HEK293 (cell line): Measurements from ENCODE around the gene BMPR2.

Experiments
- HOXC10 ChIP-seq: sonication (generic); formaldehyde crosslinking; IDR thresholded peaks from 2 replicates; pipeline ENCODE4 v1.8.1; 2023; ENCODE audit warnings: mild to moderate bottlenecking, missing genetic modification reagents
- KLF9 ChIP-seq: fragments of 450-650 bp; formaldehyde crosslinking; IDR thresholded peaks from 2 replicates; pipeline ENCODE4 v1.5.1; 2016; ENCODE audit warnings: missing biosample characterization, missing genetic modification characterization, low read depth
- RBAK ChIP-seq: fragments of 450-650 bp; formaldehyde crosslinking; IDR thresholded peaks from 2 replicates; pipeline ENCODE4 v1.5.1; 2016; ENCODE audit warnings: missing biosample characterization, missing genetic modification characterization
- TCF7L2 ChIP-seq: IDR thresholded peaks from 2 replicates; pipeline ENCODE4 v1.6.1; 2011; ENCODE audit warnings: low read depth, mild to moderate bottlenecking, inconsistent platforms, low read length, moderate library complexity, borderline replicate concordance
- ZBTB8A ChIP-seq: fragments of 450-650 bp; formaldehyde crosslinking; IDR thresholded peaks from 2 replicates; pipeline ENCODE4 v1.5.1; 2016; ENCODE audit warnings: missing biosample characterization, missing genetic modification characterization
- ZNF138 ChIP-seq: fragments of 450-650 bp; formaldehyde crosslinking; IDR thresholded peaks from 2 replicates; pipeline ENCODE4 v1.5.1; 2016; ENCODE audit warnings: missing biosample characterization, missing genetic modification characterization, borderline replicate concordance
- ZNF184 ChIP-seq: fragments of 450-650 bp; IDR thresholded peaks from 2 replicates; pipeline ENCODE4 v1.5.1; 2018; ENCODE audit warnings: missing biosample characterization, mild to moderate bottlenecking, missing genetic modification characterization
- ZNF274 ChIP-seq, 2 experiments: fragments of 200-500 bp in 1 of 2; fragments of 450-650 bp in 1 of 2; sonication (Bioruptor generic) in 1 of 2; formaldehyde crosslinking in 1 of 2; IDR thresholded peaks; 2 replicates each; pipeline versions ENCODE4 v1.5.1 to v1.6.1; 2014 to 2016; ENCODE audit warnings: borderline replicate concordance in 1 of 2, inconsistent platforms in 1 of 2, low read length in 1 of 2, missing biosample characterization in 1 of 2, missing genetic modification characterization in 1 of 2
- ZNF701 ChIP-seq: fragments of 450-650 bp; formaldehyde crosslinking; IDR thresholded peaks from 2 replicates; pipeline ENCODE4 v1.5.1; 2016; ENCODE audit warnings: missing biosample characterization, missing genetic modification characterization
- TF ChIP-seq, protein P1 (sequence below): fragments of 450-650 bp; formaldehyde crosslinking; IDR thresholded peaks from 2 replicates; pipeline ENCODE4 v1.5.0; 2017; ENCODE audit warnings: missing biosample characterization, missing genetic modification characterization, borderline replicate concordance
- TF ChIP-seq, protein P2 (sequence below): fragments of 450-650 bp; formaldehyde crosslinking; IDR thresholded peaks from 2 replicates; pipeline ENCODE4 v1.5.1; 2017; ENCODE audit warnings: missing biosample characterization, missing genetic modification characterization
- TF ChIP-seq, protein P3 (sequence below): fragments of 450-650 bp; formaldehyde crosslinking; IDR thresholded peaks from 2 replicates; pipeline ENCODE4 v1.5.1; 2016; ENCODE audit warnings: missing biosample characterization, missing genetic modification characterization

DNA sequence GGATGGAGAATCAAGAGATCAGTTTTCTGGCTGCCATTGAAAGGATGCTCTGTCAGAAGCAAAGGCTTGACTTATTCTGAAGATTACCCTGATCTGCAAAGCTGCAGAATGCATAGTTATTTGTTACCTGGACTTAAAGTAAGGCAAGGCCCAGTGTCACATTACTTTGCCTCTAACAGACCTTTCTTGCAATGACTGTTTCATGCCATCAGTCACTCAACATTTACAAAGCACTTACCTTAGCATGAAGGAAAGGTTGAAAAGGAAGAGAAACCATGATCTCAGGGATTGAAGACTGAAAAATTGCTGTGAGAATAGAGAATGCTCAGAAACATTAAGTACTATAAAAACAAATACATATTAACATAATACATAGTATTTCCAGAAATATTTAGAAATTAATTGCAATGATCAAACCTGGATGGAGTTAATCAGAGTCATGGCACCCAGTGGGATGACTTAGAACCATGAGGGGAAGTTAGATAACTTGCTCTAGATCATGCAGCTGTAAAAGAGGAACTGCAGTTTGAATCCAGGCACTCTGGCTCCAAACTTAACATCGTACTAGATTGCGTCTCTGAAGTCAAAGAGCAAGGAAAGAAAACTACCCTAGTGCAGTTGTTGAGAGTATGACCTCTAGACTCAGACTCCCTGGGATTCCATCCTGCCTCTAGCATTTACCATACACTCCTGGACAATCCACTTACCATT is 232.2 kb downstream of the BMPR2 start:
- no peak for TF ChIP-seq TCF7L2
- TF ChIP-seq KLF9 (tag by site-specific recombination) = no peak
- TF ChIP-seq ZNF138 (tag by site-specific recombination) = no peak
- TF ChIP-seq ZNF701 (tag by site-specific recombination) = no peak
- TF ChIP-seq, protein P1, sequence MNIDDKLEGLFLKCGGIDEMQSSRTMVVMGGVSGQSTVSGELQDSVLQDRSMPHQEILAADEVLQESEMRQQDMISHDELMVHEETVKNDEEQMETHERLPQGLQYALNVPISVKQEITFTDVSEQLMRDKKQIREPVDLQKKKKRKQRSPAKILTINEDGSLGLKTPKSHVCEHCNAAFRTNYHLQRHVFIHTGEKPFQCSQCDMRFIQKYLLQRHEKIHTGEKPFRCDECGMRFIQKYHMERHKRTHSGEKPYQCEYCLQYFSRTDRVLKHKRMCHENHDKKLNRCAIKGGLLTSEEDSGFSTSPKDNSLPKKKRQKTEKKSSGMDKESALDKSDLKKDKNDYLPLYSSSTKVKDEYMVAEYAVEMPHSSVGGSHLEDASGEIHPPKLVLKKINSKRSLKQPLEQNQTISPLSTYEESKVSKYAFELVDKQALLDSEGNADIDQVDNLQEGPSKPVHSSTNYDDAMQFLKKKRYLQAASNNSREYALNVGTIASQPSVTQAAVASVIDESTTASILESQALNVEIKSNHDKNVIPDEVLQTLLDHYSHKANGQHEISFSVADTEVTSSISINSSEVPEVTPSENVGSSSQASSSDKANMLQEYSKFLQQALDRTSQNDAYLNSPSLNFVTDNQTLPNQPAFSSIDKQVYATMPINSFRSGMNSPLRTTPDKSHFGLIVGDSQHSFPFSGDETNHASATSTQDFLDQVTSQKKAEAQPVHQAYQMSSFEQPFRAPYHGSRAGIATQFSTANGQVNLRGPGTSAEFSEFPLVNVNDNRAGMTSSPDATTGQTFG = no peak
- TF ChIP-seq, protein P2, sequence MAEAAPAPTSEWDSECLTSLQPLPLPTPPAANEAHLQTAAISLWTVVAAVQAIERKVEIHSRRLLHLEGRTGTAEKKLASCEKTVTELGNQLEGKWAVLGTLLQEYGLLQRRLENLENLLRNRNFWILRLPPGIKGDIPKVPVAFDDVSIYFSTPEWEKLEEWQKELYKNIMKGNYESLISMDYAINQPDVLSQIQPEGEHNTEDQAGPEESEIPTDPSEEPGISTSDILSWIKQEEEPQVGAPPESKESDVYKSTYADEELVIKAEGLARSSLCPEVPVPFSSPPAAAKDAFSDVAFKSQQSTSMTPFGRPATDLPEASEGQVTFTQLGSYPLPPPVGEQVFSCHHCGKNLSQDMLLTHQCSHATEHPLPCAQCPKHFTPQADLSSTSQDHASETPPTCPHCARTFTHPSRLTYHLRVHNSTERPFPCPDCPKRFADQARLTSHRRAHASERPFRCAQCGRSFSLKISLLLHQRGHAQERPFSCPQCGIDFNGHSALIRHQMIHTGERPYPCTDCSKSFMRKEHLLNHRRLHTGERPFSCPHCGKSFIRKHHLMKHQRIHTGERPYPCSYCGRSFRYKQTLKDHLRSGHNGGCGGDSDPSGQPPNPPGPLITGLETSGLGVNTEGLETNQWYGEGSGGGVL (tag by site-specific recombination) = no peak
- TF ChIP-seq HOXC10 = no peak
- no peak for TF ChIP-seq RBAK
- TF ChIP-seq ZNF184 (tag by site-specific recombination) = no peak
- TF ChIP-seq, protein P3, sequence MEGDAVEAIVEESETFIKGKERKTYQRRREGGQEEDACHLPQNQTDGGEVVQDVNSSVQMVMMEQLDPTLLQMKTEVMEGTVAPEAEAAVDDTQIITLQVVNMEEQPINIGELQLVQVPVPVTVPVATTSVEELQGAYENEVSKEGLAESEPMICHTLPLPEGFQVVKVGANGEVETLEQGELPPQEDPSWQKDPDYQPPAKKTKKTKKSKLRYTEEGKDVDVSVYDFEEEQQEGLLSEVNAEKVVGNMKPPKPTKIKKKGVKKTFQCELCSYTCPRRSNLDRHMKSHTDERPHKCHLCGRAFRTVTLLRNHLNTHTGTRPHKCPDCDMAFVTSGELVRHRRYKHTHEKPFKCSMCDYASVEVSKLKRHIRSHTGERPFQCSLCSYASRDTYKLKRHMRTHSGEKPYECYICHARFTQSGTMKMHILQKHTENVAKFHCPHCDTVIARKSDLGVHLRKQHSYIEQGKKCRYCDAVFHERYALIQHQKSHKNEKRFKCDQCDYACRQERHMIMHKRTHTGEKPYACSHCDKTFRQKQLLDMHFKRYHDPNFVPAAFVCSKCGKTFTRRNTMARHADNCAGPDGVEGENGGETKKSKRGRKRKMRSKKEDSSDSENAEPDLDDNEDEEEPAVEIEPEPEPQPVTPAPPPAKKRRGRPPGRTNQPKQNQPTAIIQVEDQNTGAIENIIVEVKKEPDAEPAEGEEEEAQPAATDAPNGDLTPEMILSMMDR (tag by site-specific recombination) = no peak
- no peak for TF ChIP-seq ZNF274 (IDR thresholded peaks at IDR 0.05; ENCODE audit: low read length)
- no peak for TF ChIP-seq ZNF274 (tag by site-specific recombination; IDR thresholded peaks at IDR 0.05; ENCODE audit: borderline replicate concordance)
- no peak for TF ChIP-seq ZBTB8A (tag by site-specific recombination)
